Heart left ventricle (tissue), 16 donors: ENCODE measurements around the gene SCAMP1. TPM values are rescaled to one million over a fixed set of nuclear protein-coding genes. Genes with fewer than 3 reads are reported as not detected.

ENCODE experiments used
- ATAC-seq, 4 donors: fragments of 200-7000 bp; cut with Tn5 transposase; one replicate each; pipeline ENCODE4 v1.9.1; 2020 to 2022; ENCODE audit warnings: moderate library complexity in 4 of 4, mild to moderate bottlenecking in 3 of 4, moderate number of reproducible peaks in 1 of 4
- DNase-seq, 5 donors: peaks; one replicate each; pipeline ENCODE4 v3.0.0-alpha.2; 2020
- H3K27ac ChIP-seq, 12 donors: fragments of 200-600 bp; sonication (generic) in 4 of 12; one replicate each; pipeline versions ENCODE4 v1.5.0 to v1.8.0; 2016 to 2022; ENCODE audit warnings: mild to moderate bottlenecking in 2 of 12
- H3K27me3 ChIP-seq, 9 donors: fragments of 200-600 bp; sonication (generic) in 2 of 9; one replicate each; pipeline versions ENCODE4 v1.5.1 to v1.8.0; 2016 to 2022; ENCODE audit warnings: mild to moderate bottlenecking in 3 of 9
- H3K36me3 ChIP-seq, 9 donors: fragments of 200-600 bp; sonication (generic) in 2 of 9; one replicate each; pipeline versions ENCODE4 v1.5.0 to v1.8.0; 2018 to 2022; ENCODE audit warnings: mild to moderate bottlenecking in 2 of 9
- H3K4me1 ChIP-seq, 12 donors: fragments of 200-600 bp; sonication (generic) in 4 of 12; one replicate each; pipeline versions ENCODE4 v1.5.0 to v1.8.0; 2016 to 2022; ENCODE audit warnings: mild to moderate bottlenecking in 3 of 12
- H3K4me3 ChIP-seq, 12 donors: fragments of 200-600 bp; sonication (generic) in 4 of 12; one replicate each; pipeline versions ENCODE4 v1.5.0 to v1.8.0; 2017 to 2022; ENCODE audit warnings: mild to moderate bottlenecking in 9 of 12, moderate library complexity in 4 of 12
- H3K9me3 ChIP-seq, 12 donors: fragments of 200-600 bp; sonication (generic) in 4 of 12; one replicate each; pipeline versions ENCODE4 v1.5.0 to v1.8.0; 2016 to 2022; ENCODE audit warnings: mild to moderate bottlenecking in 1 of 12
- POLR2A ChIP-seq, 2 donors: fragments of 450-650 bp; IDR thresholded peaks; one replicate each; pipeline ENCODE4 v1.6.1; 2017; ENCODE audit warnings: antibody characterized with exemption in 2 of 2, mild to moderate bottlenecking in 2 of 2, moderate library complexity in 2 of 2
- WGBS, 4 donors: extraction: QIAGEN DNeasy Blood & Tissue Kit in 2 of 4; methylation state at CpG; one replicate each; pipeline versions ENCODE4 v1.1.5 to v1.1.7; 2013 to 2018; 5-methylcytosine and 5-hydroxymethylcytosine counted together
- intact Hi-C, 10 donors: fragments of 100-400 bp; cut with DNase I; formaldehyde crosslinking; loops; one replicate each; pipeline versions ENCODE4 v1.11.1 to v1.14.2; 2022
- polyA plus RNA-seq, 2 donors: library from polyadenylated mRNA; stranded (reverse); fragments of 200-250 nt; gene quantifications; one replicate each; pipeline ENCODE4 v1.2.3, GENCODE V29; 2013
- total RNA-seq, 9 donors: library from RNA; depleted of rRNA in 2 of 9; stranded (reverse); fragments of >200 nt in 2 of 9; fragmentation: NEBNext Ultra II Directional in 3 of 9; extraction: Animal tissue kit (Norgen Biotek cat#: 25700) in 3 of 9; gene quantifications; one replicate each; pipeline versions ENCODE4 v1.1.0 to v1.2.4, GENCODE V29; 2016 to 2023
- TF ChIP-seq, protein P1 (sequence below), 12 donors: fragments of 200-600 bp; sonication (generic) in 4 of 12; IDR thresholded peaks; one replicate each; pipeline versions ENCODE4 v1.5.0 to v1.8.0; 2018 to 2022; ENCODE audit warnings: antibody characterized with exemption in 12 of 12, mild to moderate bottlenecking in 5 of 12
- donor health status: ischemic (EF 13 %, LVEDD 7.1; RV severe dilation, severe dysfunction).
- donor health status: healthy with polysubstance abuse.
- donor health status: DM: no; HTN: yes; CAD: no.
- donor health status: DM: no; HTN: no; CAD: no.
- donor health status: ischemic (EF 25% LVEDD 6.9; RV normal size, moderate dysfunction).
- donor health status: ischemic (EF 25% LVEDD 5.7; RV mildly dilated, moderate dysfunction).
- donor health status: healthy.
- donor health status: DM: yes; HTN: yes; CAD: no.
- donor health status: ischemic (EF 35%, LVEDD 5.7; RV mildly dilated, moderate dysfunction).
- donor health status: nonischemic (EF 11% LVEDD 7.7; RV severe dilation, severe dysfunction).
- donor health status: DM: yes; HTN: yes; CAD: no.
- donor health status: PGD.
- donor health status: ischemic (EF 29% LVEDD 5.4; RV normal size, mild dysfunction).
- donor health status: nonischemic (EF 23%, LVEDD 6.1; RV moderate dilation, normal function).

SCAMP1 gene
- total and polyA plus RNA-seq, 11 donors, result 6.9 to 40.6 (median 33.7) TPM

GRCh38 chr5:78501411-78502352 is 141.3 kb downstream of the SCAMP1 start:
- Histone ChIP-seq H3K9me3 (no peaks in the 10 kb centered on the region), H3K4me1 (peaks cover 4 to 87% (median 48%) of the 10 kb centered on the region in 12 donors), H3K36me3 (no peaks in the 10 kb centered on the region), H3K27ac (peak overlapping the region in 1 of 12 donors; percentile 17), H3K4me3 (no peak overlapping the region), H3K27me3 (no peaks in the 10 kb centered on the region)
- no peak for ATAC-seq
- 58 to 70% (median 67%) methylated on average over 9 of the region's 9 CpGs for WGBS, 4 donors
- no peak for DNase-seq
- TF ChIP-seq POLR2A (IDR thresholded peaks at IDR 0.05), result no peak
- TF ChIP-seq, protein P1, sequence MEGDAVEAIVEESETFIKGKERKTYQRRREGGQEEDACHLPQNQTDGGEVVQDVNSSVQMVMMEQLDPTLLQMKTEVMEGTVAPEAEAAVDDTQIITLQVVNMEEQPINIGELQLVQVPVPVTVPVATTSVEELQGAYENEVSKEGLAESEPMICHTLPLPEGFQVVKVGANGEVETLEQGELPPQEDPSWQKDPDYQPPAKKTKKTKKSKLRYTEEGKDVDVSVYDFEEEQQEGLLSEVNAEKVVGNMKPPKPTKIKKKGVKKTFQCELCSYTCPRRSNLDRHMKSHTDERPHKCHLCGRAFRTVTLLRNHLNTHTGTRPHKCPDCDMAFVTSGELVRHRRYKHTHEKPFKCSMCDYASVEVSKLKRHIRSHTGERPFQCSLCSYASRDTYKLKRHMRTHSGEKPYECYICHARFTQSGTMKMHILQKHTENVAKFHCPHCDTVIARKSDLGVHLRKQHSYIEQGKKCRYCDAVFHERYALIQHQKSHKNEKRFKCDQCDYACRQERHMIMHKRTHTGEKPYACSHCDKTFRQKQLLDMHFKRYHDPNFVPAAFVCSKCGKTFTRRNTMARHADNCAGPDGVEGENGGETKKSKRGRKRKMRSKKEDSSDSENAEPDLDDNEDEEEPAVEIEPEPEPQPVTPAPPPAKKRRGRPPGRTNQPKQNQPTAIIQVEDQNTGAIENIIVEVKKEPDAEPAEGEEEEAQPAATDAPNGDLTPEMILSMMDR (IDR thresholded peaks at IDR 0.05), result no peak
- intact Hi-C loops, result no loop called here

GRCh38 chr5:78503958-78504653 is 143.7 kb downstream of the SCAMP1 start:
- H3K4me3 ChIP-seq, result no peak overlapping the region
- TF ChIP-seq, protein P1 (IDR thresholded peaks at IDR 0.05), result no peak
- no peak for TF ChIP-seq POLR2A (IDR thresholded peaks at IDR 0.05)
- H3K27ac ChIP-seq, result peak overlapping the region in 10 of 12 donors; percentile 30 to 75 (median 59)
- H3K9me3 ChIP-seq, result no peaks in the 10 kb centered on the region
- no peak for DNase-seq
- intact Hi-C loops, result no loop called here
- peaks cover 4 to 84% (median 38%) of the 10 kb centered on the region in 12 donors for H3K4me1 ChIP-seq
- WGBS, 4 donors, result 76 to 86% (median 78%) methylated on average over 4 of the region's 4 CpGs
- no peaks in the 10 kb centered on the region for H3K27me3 ChIP-seq
- peak in 1 of 4 donors; percentile 33 for ATAC-seq
- H3K36me3 ChIP-seq, result peaks cover 0 to 6% (median 0%) of the 10 kb centered on the region in 9 donors

- 14 to 23% (median 19%) methylated on average over 10 of the region's 10 CpGs for WGBS, 4 donors
- Histone ChIP-seq H3K9me3 (no peaks in the 10 kb centered on the region), H3K27me3 (no peaks in the 10 kb centered on the region), H3K4me3 (no peak overlapping the region), H3K4me1 (peaks cover 4 to 92% (median 47%) of the 10 kb centered on the region in 12 donors), H3K36me3 (peaks cover 0 to 6% (median 0%) of the 10 kb centered on the region in 9 donors), H3K27ac (peak overlapping the region in 11 of 12 donors; percentile 37 to 75 (median 50))
- TF ChIP-seq, protein P1 (IDR thresholded peaks at IDR 0.05), result no peak
- no peak for TF ChIP-seq POLR2A (IDR thresholded peaks at IDR 0.05)
- DNase-seq, result peak; percentile 86 to 95 (median 91)
- intact Hi-C loops, result no loop called here
- peak; percentile 93 to 98 (median 97) for ATAC-seq
Measured at GRCh38 chr5:78504704-78505677, 144.6 kb downstream of the SCAMP1 start.
